Germinal center (tissue), 1 donor: Measurements from ENCODE around the gene CHST11.

Source experiments
- DNase-seq: peaks from one replicate; pipeline ENCODE4 v3.0.0; 2012; ENCODE audit warnings: mixed read lengths, low spot score

The CHST11 gene

GRCh38 chr12:104480826-104481440 lies 24.2 kb downstream of the CHST11 start:
- no peak for DNase-seq

- no peak for DNase-seq
Observed at GRCh38 chr12:104482113-104482512, 25.4 kb downstream of the CHST11 start.

GRCh38 chr12:104482748-104483147 lies 26.0 kb downstream of the CHST11 start:
- DNase-seq = no peak

GRCh38 chr12:104484079-104484478 lies 27.3 kb downstream of the CHST11 start:
- DNase-seq = no peak

GRCh38 chr12:104485651-104486362 lies 29.1 kb downstream of the CHST11 start:
- no peak for DNase-seq

GRCh38 chr12:104486363-104486750 lies 29.6 kb downstream of the CHST11 start:
- no peak for DNase-seq

- no peak for DNase-seq
Observed at GRCh38 chr12:104486943-104487819, 30.4 kb downstream of the CHST11 start.

GRCh38 chr12:104488374-104488773 lies 31.6 kb downstream of the CHST11 start:
- DNase-seq = no peak

- no peak for DNase-seq
Observed at GRCh38 chr12:104490186-104490585, 33.4 kb downstream of the CHST11 start.

GRCh38 chr12:104490850-104491249 lies 34.1 kb downstream of the CHST11 start:
- no peak for DNase-seq

- no peak for DNase-seq
Observed at GRCh38 chr12:104493496-104493895, 36.7 kb downstream of the CHST11 start.

GRCh38 chr12:104494137-104494792 lies 37.5 kb downstream of the CHST11 start:
- no peak for DNase-seq

- no peak for DNase-seq
Observed at GRCh38 chr12:104494793-104495158, 38.0 kb downstream of the CHST11 start.

- DNase-seq = no peak
Observed at GRCh38 chr12:104495786-104496185, 39.0 kb downstream of the CHST11 start.

- no peak for DNase-seq
Observed at GRCh38 chr12:104496336-104496735, 39.6 kb downstream of the CHST11 start.

- DNase-seq = no peak
Observed at GRCh38 chr12:104498211-104498801, 41.6 kb downstream of the CHST11 start.

GRCh38 chr12:104499668-104500332 lies 43.1 kb downstream of the CHST11 start:
- no peak for DNase-seq

- DNase-seq = no peak
Observed at GRCh38 chr12:104501115-104501514, 44.4 kb downstream of the CHST11 start.

GRCh38 chr12:104501660-104502059 lies 44.9 kb downstream of the CHST11 start:
- DNase-seq = no peak

GRCh38 chr12:104502217-104502616 lies 45.5 kb downstream of the CHST11 start:
- DNase-seq = no peak

- no peak for DNase-seq
Observed at GRCh38 chr12:104502638-104503037, 45.9 kb downstream of the CHST11 start.
